Superior temporal gyrus (tissue), 1 donor: ENCODE results near the gene SH3RF3.

Source experiments
- DNase-seq: peaks from one replicate; pipeline ENCODE4 v3.0.0-alpha.2; 2016; ENCODE audit errors: extremely low spot score

SH3RF3 gene

GRCh38 chr2:109305490-109306167 is 176.6 kb downstream of the SH3RF3 start:
- DNase-seq = no peak

GRCh38 chr2:109306190-109306589 is 177.2 kb downstream of the SH3RF3 start:
- no peak for DNase-seq

GRCh38 chr2:109311771-109312170 is 182.8 kb downstream of the SH3RF3 start:
- no peak for DNase-seq

GRCh38 chr2:109312902-109313301 is 183.9 kb downstream of the SH3RF3 start:
- no peak for DNase-seq

- DNase-seq = no peak
These were observed 184.3 kb downstream of the SH3RF3 start for GRCh38 chr2:109313343-109313742.

- DNase-seq = no peak
These were observed 187.1 kb downstream of the SH3RF3 start for GRCh38 chr2:109316091-109316490.

GRCh38 chr2:109317471-109318095 is 188.6 kb downstream of the SH3RF3 start:
- no peak for DNase-seq

- peak; percentile 44 for DNase-seq
These were observed 189.3 kb downstream of the SH3RF3 start for GRCh38 chr2:109318150-109318948.

GRCh38 chr2:109318949-109319342 is 189.9 kb downstream of the SH3RF3 start:
- DNase-seq = no peak

- DNase-seq = no peak
These were observed 191.4 kb downstream of the SH3RF3 start for GRCh38 chr2:109320195-109320922.

- no peak for DNase-seq
These were observed 192.6 kb downstream of the SH3RF3 start for GRCh38 chr2:109321570-109321969.

- peak; percentile 66 for DNase-seq
These were observed 193.1 kb downstream of the SH3RF3 start for GRCh38 chr2:109322111-109322510.

GRCh38 chr2:109322641-109323040 is 193.6 kb downstream of the SH3RF3 start:
- DNase-seq = no peak

- DNase-seq = no peak
These were observed 195.9 kb downstream of the SH3RF3 start for GRCh38 chr2:109324861-109325260.

- no peak for DNase-seq
These were observed 196.6 kb downstream of the SH3RF3 start for GRCh38 chr2:109325570-109325969.

GRCh38 chr2:109326306-109326705 is 197.3 kb downstream of the SH3RF3 start:
- peak; percentile 45 for DNase-seq

- no peak for DNase-seq
These were observed 201.1 kb downstream of the SH3RF3 start for GRCh38 chr2:109330056-109330455.

- DNase-seq = no peak
These were observed 202.1 kb downstream of the SH3RF3 start for GRCh38 chr2:109331081-109331480.

GRCh38 chr2:109331896-109332848 is 203.2 kb downstream of the SH3RF3 start:
- DNase-seq = peak; percentile 75

- no peak for DNase-seq
These were observed 203.9 kb downstream of the SH3RF3 start for GRCh38 chr2:109332880-109333279.
